Transverse colon (tissue), 4 donors: ENCODE data around the gene HMCN2.

Source experiments
- CTCF ChIP-seq, 5 experiments: fragments of 200-600 bp in 3 of 5; fragments of 450-650 bp in 2 of 5; sonication (generic) in 3 of 5; IDR thresholded peaks; 1 replicate in 2 of 5; 2 replicates in 3 of 5; pipeline ENCODE4 v1.5.1; 2016 to 2017; ENCODE audit warnings: antibody characterized with exemption in 5 of 5, inconsistent platforms in 3 of 5, mild to moderate bottlenecking in 2 of 5, moderate library complexity in 1 of 5
- EP300 ChIP-seq: sonication (generic); formaldehyde crosslinking; IDR thresholded peaks from one replicate; pipeline ENCODE4 v1.6.1; 2017; ENCODE audit warnings: antibody characterized with exemption, low read depth
- POLR2A ChIP-seq: fragments of 450-650 bp; IDR thresholded peaks from one replicate; pipeline ENCODE4 v1.6.1; 2016; ENCODE audit warnings: antibody characterized with exemption, mild to moderate bottlenecking, moderate library complexity
- POLR2AphosphoS5 ChIP-seq, 3 donors: sonication (generic); formaldehyde crosslinking; IDR thresholded peaks; one replicate each; pipeline ENCODE4 v1.6.1; 2016; ENCODE audit warnings: antibody characterized with exemption in 3 of 3

GRCh38 chr9:130309689-130310455 is 44.3 kb downstream of the HMCN2 start:
- TF ChIP-seq POLR2A: no peak
- no peak for TF ChIP-seq CTCF (IDR thresholded peaks at IDR 0.05)
- TF ChIP-seq EP300: no peak
- TF ChIP-seq POLR2AphosphoS5 (IDR thresholded peaks at IDR 0.05): no peak
